Endothelial cell of umbilical vein (primary cell): ENCODE data around the gene ABI3BP.

Experiments used
- CTCF ChIP-seq, 2 donors: IDR thresholded peaks; 1 replicate in 1 of 2; 2 replicates in 1 of 2; pipeline ENCODE4 v1.5.1; 2011; ENCODE audit warnings: low read length in 2 of 2, mild to moderate bottlenecking in 2 of 2, moderate library complexity in 2 of 2, control low read depth in 1 of 2, inconsistent platforms in 1 of 2, low read depth in 1 of 2; ENCODE audit not compliant: insufficient read depth in 1 of 2; ENCODE audit errors: extremely low read depth in 1 of 2
- EZH2 ChIP-seq: IDR thresholded peaks from 2 replicates; pipeline ENCODE4 v1.6.1; 2012; ENCODE audit warnings: borderline replicate concordance, low read depth, mild to moderate bottlenecking, moderate library complexity, low read length, inconsistent platforms; ENCODE audit not compliant: severe bottlenecking
- FOS ChIP-seq: IDR thresholded peaks from 2 replicates; pipeline ENCODE4 v1.6.1; 2011; ENCODE audit warnings: mild to moderate bottlenecking, low read length, moderate library complexity, borderline replicate concordance; ENCODE audit not compliant: insufficient read depth
- GATA2 ChIP-seq: IDR thresholded peaks from 2 replicates; pipeline ENCODE4 v1.7.0; 2011; ENCODE audit warnings: low read depth, mild to moderate bottlenecking, moderate library complexity, mixed read lengths, low read length; ENCODE audit not compliant: insufficient read length, insufficient read depth
- JUN ChIP-seq: IDR thresholded peaks from 2 replicates; pipeline ENCODE4 v1.6.1; 2011; ENCODE audit warnings: borderline replicate concordance, low read depth; ENCODE audit not compliant: insufficient read length, insufficient read depth
- MYC ChIP-seq: IDR thresholded peaks from one replicate; pipeline ENCODE4 v1.6.1; 2011; ENCODE audit warnings: mild to moderate bottlenecking, low read depth, low read length
- POLR2A ChIP-seq: IDR thresholded peaks from 2 replicates; pipeline ENCODE4 v1.6.1; 2012; ENCODE audit warnings: low read depth, mild to moderate bottlenecking, control low read depth, low read length
- POLR2AphosphoS5 ChIP-seq: IDR thresholded peaks from 2 replicates; pipeline ENCODE4 v1.6.1; 2012; ENCODE audit warnings: low read depth, mild to moderate bottlenecking, control low read depth, low read length, moderate library complexity; ENCODE audit not compliant: insufficient read depth
- TF ChIP-seq, protein P1 (sequence below): IDR thresholded peaks from 2 replicates; pipeline ENCODE4 v1.6.1; 2011; ENCODE audit not compliant: insufficient read depth, insufficient read length

DNA sequence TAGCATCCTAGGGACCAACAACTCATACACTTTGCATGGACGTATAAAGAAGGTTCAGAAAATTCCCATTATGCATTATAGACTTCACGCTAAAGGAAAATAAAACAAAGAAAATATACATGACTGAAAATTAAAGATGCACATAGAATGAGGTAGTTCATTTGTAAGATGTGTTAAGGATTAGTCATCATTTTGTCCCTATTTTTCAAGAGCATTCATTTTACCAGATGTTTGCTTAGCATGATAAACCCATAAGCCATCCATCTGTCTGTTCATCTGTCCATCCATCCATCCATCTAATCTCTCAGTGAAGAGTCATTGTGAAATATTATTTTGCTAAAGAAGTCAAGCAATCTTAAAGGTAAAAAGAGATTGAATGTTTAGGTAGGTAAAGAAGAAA, 203.6 kb downstream of the ABI3BP start:
- no peak for TF ChIP-seq CTCF (IDR thresholded peaks at IDR 0.05; ENCODE audit: extremely low read depth in 1 of 2, insufficient read depth in 1 of 2, low read depth in 1 of 2, low read length in 2 of 2)
- no peak for TF ChIP-seq POLR2A
- no peak for TF ChIP-seq POLR2AphosphoS5
- no peak for TF ChIP-seq MYC
- no peak for TF ChIP-seq EZH2
- no peak for TF ChIP-seq JUN
- TF ChIP-seq, protein P1, sequence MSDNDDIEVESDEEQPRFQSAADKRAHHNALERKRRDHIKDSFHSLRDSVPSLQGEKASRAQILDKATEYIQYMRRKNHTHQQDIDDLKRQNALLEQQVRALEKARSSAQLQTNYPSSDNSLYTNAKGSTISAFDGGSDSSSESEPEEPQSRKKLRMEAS = no peak
- no peak for TF ChIP-seq FOS
- no peak for TF ChIP-seq GATA2
